ENCODE measurements around the gene CNTFR. TPM values are rescaled to one million over a fixed set of nuclear protein-coding genes. Genes with fewer than 3 reads are reported as not detected.

The CNTFR gene
- total RNA-seq, 1 experiment from 2014 or later = 0.39 TPM

- H3K4me3 ChIP-seq (ENCODE audit: low read depth, low read length) = no peak overlapping the region
- Mint-ChIP-seq H3K4me3 (ENCODE audit: unreplicated experiment) (no peak overlapping the region), H3K27ac (ENCODE audit: unreplicated experiment) (no peak overlapping the region), H3K9me3 (ENCODE audit: unreplicated experiment) (peaks cover 8% of the 10 kb centered on the region), H3K36me3 (ENCODE audit: insufficient read depth, unreplicated experiment) (no peaks in the 10 kb centered on the region), H3K4me1 (ENCODE audit: low read depth, unreplicated experiment) (no peaks in the 10 kb centered on the region), H3K27me3 (ENCODE audit: insufficient read depth, unreplicated experiment) (peaks cover 6% of the 10 kb centered on the region)
- no TSS peak for BruUV-seq (replicated peaks)
- H3K27me3 ChIP-seq (replicated peaks; ENCODE audit: control insufficient read depth, insufficient read depth, low read length) = no peaks in the 10 kb centered on the region; the same call in 1 of the 2 replicates
- no peaks in the 10 kb centered on the region for H3K4me1 ChIP-seq
- CTCF ChIA-PET = interaction anchor here (1.3 kb wide), 1 partner anchor 17 kb away, joined by 3 read pairs; no protein-coding TSS in a partner anchor
- no peak for DNase-seq
- no peaks in the 10 kb centered on the region for H3K36me3 ChIP-seq (ENCODE audit: control insufficient read depth, insufficient read depth, low read length)
- no peaks in the 10 kb centered on the region for H3K9me3 ChIP-seq
- TF ChIP-seq CTCF (IDR thresholded peaks at IDR 0.05; ENCODE audit: insufficient read depth in 1 of 2, low read depth in 1 of 2, low read length in 1 of 2, severe bottlenecking in 1 of 2, unreplicated experiment in 1 of 2) = no peak
- POLR2A ChIA-PET = no interaction called here
- intact Hi-C loops (cut with micrococcal nuclease; ENCODE audit: unreplicated experiment) = no loop called here
Observed at GRCh38 chr9:34563262-34563661, 26.3 kb downstream of the CNTFR start.

- no peaks in the 10 kb centered on the region for H3K36me3 Mint-ChIP-seq (ENCODE audit: insufficient read depth, unreplicated experiment)
- H3K4me1 Mint-ChIP-seq (ENCODE audit: low read depth, unreplicated experiment) = no peaks in the 10 kb centered on the region
- Histone ChIP-seq H3K4me3 (ENCODE audit: low read depth, low read length) (no peak overlapping the region), H3K9me3 (no peaks in the 10 kb centered on the region), H3K4me1 (no peaks in the 10 kb centered on the region), H3K36me3 (ENCODE audit: control insufficient read depth, insufficient read depth, low read length) (no peaks in the 10 kb centered on the region), H3K27me3 (replicated peaks; ENCODE audit: control insufficient read depth, insufficient read depth, low read length) (no peaks in the 10 kb centered on the region)
- TF ChIP-seq CTCF (IDR thresholded peaks at IDR 0.05; ENCODE audit: insufficient read depth in 1 of 2, low read depth in 1 of 2, low read length in 1 of 2, severe bottlenecking in 1 of 2, unreplicated experiment in 1 of 2) = peak; percentile 32 to 47
- CTCF ChIA-PET = interaction anchor here (0.6 to 1.3 kb wide), 2 partner anchors 18 to 23 kb away, joined by 3 read pairs; no protein-coding TSS in a partner anchor
- no peak for DNase-seq
- POLR2A ChIA-PET = no interaction called here
- BruUV-seq (replicated peaks) = no TSS peak
- H3K27me3 Mint-ChIP-seq (ENCODE audit: insufficient read depth, unreplicated experiment) = peaks cover 4% of the 10 kb centered on the region
- H3K27ac Mint-ChIP-seq (ENCODE audit: unreplicated experiment) = no peak overlapping the region
- H3K9me3 Mint-ChIP-seq (ENCODE audit: unreplicated experiment) = peaks cover 8% of the 10 kb centered on the region
- intact Hi-C loops (cut with micrococcal nuclease; ENCODE audit: unreplicated experiment) = no loop called here
- H3K4me3 Mint-ChIP-seq (ENCODE audit: unreplicated experiment) = no peak overlapping the region
Observed at GRCh38 chr9:34562135-34562745, 27.3 kb downstream of the CNTFR start.

- no peak overlapping the region for H3K27ac Mint-ChIP-seq (ENCODE audit: unreplicated experiment)
- BruUV-seq (replicated peaks) = no TSS peak
- no peaks in the 10 kb centered on the region for H3K4me1 ChIP-seq
- no peak overlapping the region for H3K4me3 Mint-ChIP-seq (ENCODE audit: unreplicated experiment)
- no peaks in the 10 kb centered on the region; the same call in none of the 2 replicates for H3K27me3 ChIP-seq (replicated peaks; ENCODE audit: control insufficient read depth, insufficient read depth, low read length)
- H3K27me3 Mint-ChIP-seq (ENCODE audit: insufficient read depth, unreplicated experiment) = peaks cover 4% of the 10 kb centered on the region
- ChIA-PET CTCF (interaction anchor here (1.0 kb wide), 1 partner anchor 31 kb away, joined by 5 read pairs; no protein-coding TSS in a partner anchor), POLR2A (no interaction called here)
- no peaks in the 10 kb centered on the region for H3K36me3 Mint-ChIP-seq (ENCODE audit: insufficient read depth, unreplicated experiment)
- H3K9me3 ChIP-seq = no peaks in the 10 kb centered on the region
- H3K4me3 ChIP-seq (ENCODE audit: low read depth, low read length) = no peak overlapping the region
- H3K36me3 ChIP-seq (ENCODE audit: control insufficient read depth, insufficient read depth, low read length) = no peaks in the 10 kb centered on the region
- no peaks in the 10 kb centered on the region for H3K4me1 Mint-ChIP-seq (ENCODE audit: low read depth, unreplicated experiment)
- H3K9me3 Mint-ChIP-seq (ENCODE audit: unreplicated experiment) = peaks cover 8% of the 10 kb centered on the region
- intact Hi-C loops (cut with micrococcal nuclease; ENCODE audit: unreplicated experiment) = no loop called here
- DNase-seq = no peak
- TF ChIP-seq CTCF (IDR thresholded peaks at IDR 0.05; ENCODE audit: insufficient read depth in 1 of 2, low read depth in 1 of 2, low read length in 1 of 2, severe bottlenecking in 1 of 2, unreplicated experiment in 1 of 2) = no peak
Observed at GRCh38 chr9:34560599-34561214, 28.8 kb downstream of the CNTFR start.

All from Caco-2 (cell line).